Glutamatergic neuron (in vitro differentiated cells): ENCODE measurements around the gene QKI. TPM values are rescaled to one million over a fixed set of nuclear protein-coding genes. Genes with fewer than 3 reads are reported as not detected.

Experiments
- DNase-seq: peaks from one replicate; pipeline ENCODE4 v3.0.0; 2022
- H3K27ac Mint-ChIP-seq: one replicate; pipeline ENCODE4 v1.8.0; 2020; ENCODE audit warnings: mild to moderate bottlenecking, mixed read lengths, inconsistent platforms; ENCODE audit not compliant: unreplicated experiment
- H3K27me3 Mint-ChIP-seq: one replicate; pipeline ENCODE4 v1.8.0; 2020; ENCODE audit warnings: mild to moderate bottlenecking, moderate library complexity, mixed read lengths, inconsistent platforms; ENCODE audit not compliant: unreplicated experiment
- H3K36me3 Mint-ChIP-seq: one replicate; pipeline ENCODE4 v1.8.0; 2020; ENCODE audit warnings: mild to moderate bottlenecking, mixed read lengths, inconsistent platforms; ENCODE audit not compliant: unreplicated experiment
- H3K4me1 Mint-ChIP-seq: one replicate; pipeline ENCODE4 v1.8.0; 2020; ENCODE audit warnings: mild to moderate bottlenecking, low read depth, mixed read lengths, inconsistent platforms; ENCODE audit not compliant: unreplicated experiment
- H3K4me3 Mint-ChIP-seq: one replicate; pipeline ENCODE4 v1.8.0; 2020; ENCODE audit warnings: mild to moderate bottlenecking, mixed read lengths, inconsistent platforms; ENCODE audit not compliant: unreplicated experiment
- H3K9me3 Mint-ChIP-seq: one replicate; pipeline ENCODE4 v1.8.0; 2020; ENCODE audit warnings: mild to moderate bottlenecking, moderate library complexity, mixed read lengths, inconsistent platforms; ENCODE audit not compliant: unreplicated experiment
- CTCF ChIP-seq: fragments of 200-600 bp; sonication (generic); IDR thresholded peaks from one replicate; pipeline ENCODE4 v1.5.0; 2021; ENCODE audit not compliant: partially characterized antibody, unreplicated experiment
- total RNA-seq: library from RNA; stranded (reverse); fragmentation: NEBNext Ultra II Directional; extraction: Animal tissue kit (Norgen Biotek cat#: 25700); gene quantifications from one replicate; pipeline ENCODE4 v1.2.1, GENCODE V29; 2021; ENCODE audit not compliant: unreplicated experiment

QKI gene
- total RNA-seq, 1 donor from 2014 or later, result 50.5 TPM

- H3K4me3 Mint-ChIP-seq, result no peak overlapping the region
- no peaks in the 10 kb centered on the region for H3K27me3 Mint-ChIP-seq
Measured at GRCh38 chr6:163439997-163440396, 25.5 kb downstream of the QKI start.

GRCh38 chr6:163442336-163442735 is 27.8 kb downstream of the QKI start:
- TF ChIP-seq CTCF, result no peak
- Mint-ChIP-seq H3K36me3 (no peaks in the 10 kb centered on the region), H3K9me3 (peaks cover 1% of the 10 kb centered on the region), H3K27ac (no peak overlapping the region), H3K4me1 (peaks cover 20% of the 10 kb centered on the region), H3K27me3 (no peaks in the 10 kb centered on the region), H3K4me3 (no peak overlapping the region)
- DNase-seq, result no peak

More at GRCh38 chr6:163439997-163440396, 25.5 kb downstream of the QKI start:
- Mint-ChIP-seq H3K4me1 (peaks cover 22% of the 10 kb centered on the region), H3K27ac (peak overlapping the region; percentile 41), H3K36me3 (no peaks in the 10 kb centered on the region), H3K9me3 (peaks cover 1% of the 10 kb centered on the region)
- DNase-seq, result no peak
- no peak for TF ChIP-seq CTCF

GRCh38 chr6:163444077-163444476 is 29.6 kb downstream of the QKI start:
- TF ChIP-seq CTCF, result peak; percentile 45
- Mint-ChIP-seq H3K4me3 (no peak overlapping the region), H3K36me3 (no peaks in the 10 kb centered on the region), H3K27me3 (no peaks in the 10 kb centered on the region), H3K27ac (peak overlapping the region; percentile 46), H3K4me1 (peaks cover 22% of the 10 kb centered on the region), H3K9me3 (peaks cover 1% of the 10 kb centered on the region)
- no peak for DNase-seq

- no peak for DNase-seq
- peaks cover 14% of the 10 kb centered on the region for H3K4me1 Mint-ChIP-seq
- no peak overlapping the region for H3K4me3 Mint-ChIP-seq
- H3K36me3 Mint-ChIP-seq, result no peaks in the 10 kb centered on the region
- no peaks in the 10 kb centered on the region for H3K27me3 Mint-ChIP-seq
- no peak overlapping the region for H3K27ac Mint-ChIP-seq
- H3K9me3 Mint-ChIP-seq, result no peaks in the 10 kb centered on the region
- no peak for TF ChIP-seq CTCF
Measured at GRCh38 chr6:163446549-163446948, 32.0 kb downstream of the QKI start.

GRCh38 chr6:163449076-163449475 is 34.6 kb downstream of the QKI start:
- Mint-ChIP-seq H3K27me3 (no peaks in the 10 kb centered on the region), H3K4me1 (peaks cover 7% of the 10 kb centered on the region), H3K27ac (no peak overlapping the region), H3K36me3 (no peaks in the 10 kb centered on the region), H3K9me3 (no peaks in the 10 kb centered on the region), H3K4me3 (no peak overlapping the region)
- TF ChIP-seq CTCF, result no peak
- no peak for DNase-seq
